ENCODE measurements around the gene TWF2. TPM values are rescaled to one million over a fixed set of nuclear protein-coding genes. Genes with fewer than 3 reads are reported as not detected.

TWF2 gene
- total and polyA plus RNA-seq, 2 of the 13 experiments (the other 11 are each of a cell fraction or from before 2014, with no cell fraction given): 45.5 to 108 TPM

GRCh38 chr3:52283306-52283705 is 44.3 kb upstream of the TWF2 start:
- FAIRE-seq: no peak
- CTCF ChIA-PET (ENCODE audit: low intra/inter-chr PET ratio, low total read pairs): no interaction called here
- POLR2A ChIA-PET: interaction anchor here (9.0 kb wide), 1 partner anchor 47 kb away, joined by 126 read pairs; the partner anchor contains the start of gene TWF2
- H3K4me2 ChIP-seq (ENCODE audit: low read depth, low read length): peak overlapping the region; percentile 30
- in situ Hi-C loops (cut with HindIII; ENCODE audit: extremely low pct_ligation_motif_present, low pct_unique_long_range_greater_than_20kb) (no loop called here), intact Hi-C loops (cut with micrococcal nuclease; ENCODE audit: unreplicated experiment) (loop anchor here (10.0 kb wide), 1 partner anchor 469 kb away; no protein-coding TSS in a partner anchor)
- no peak overlapping the region for H2AFZ ChIP-seq (ENCODE audit: low read length)
- TF ChIP-seq PRMT3 (CRISPR knock-in tag; IDR thresholded peaks at IDR 0.05; ENCODE audit: borderline replicate concordance, low read depth) (no peak), STAG1 (CRISPR knock-in tag; IDR thresholded peaks at IDR 0.05) (no peak), ZNF333 (CRISPR knock-in tag; IDR thresholded peaks at IDR 0.05; ENCODE audit: borderline replicate concordance) (no peak), ZNF788 (CRISPR knock-in tag; IDR thresholded peaks at IDR 0.05; ENCODE audit: borderline replicate concordance) (no peak), ZBTB3 (CRISPR knock-in tag; IDR thresholded peaks at IDR 0.05; ENCODE audit: borderline replicate concordance, low read depth) (no peak), SMARCC2 (IDR thresholded peaks at IDR 0.05) (no peak), ELF1 (CRISPR knock-in tag; IDR thresholded peaks at IDR 0.05) (no peak), UBTF (CRISPR knock-in tag; IDR thresholded peaks at IDR 0.05) (no peak), TFE3 (CRISPR knock-in tag; IDR thresholded peaks at IDR 0.05) (no peak), DRAP1 (CRISPR knock-in tag; IDR thresholded peaks at IDR 0.05) (no peak)
- H3K9me3 ChIP-seq (ENCODE audit: low read length): no peaks in the 10 kb centered on the region
- no peak for DNase-seq (ENCODE audit: low spot score)
- H3K4me1 ChIP-seq (ENCODE audit: insufficient read depth, low read length): peaks cover 80% of the 10 kb centered on the region
- 36% methylated on average over 1 of the region's 1 CpG for WGBS (ENCODE audit: low lambda C conversion rate)
- no peaks in the 10 kb centered on the region; a peak in 1 of 5 replicates for H3K27me3 ChIP-seq (ENCODE audit: control insufficient read depth in 1 of 2, insufficient read depth in 2 of 2, low read length in 2 of 2)
- no peaks in the 10 kb centered on the region for H3K36me3 ChIP-seq (replicated peaks in 1 of 2; ENCODE audit: control insufficient read depth in 1 of 2, insufficient read depth in 2 of 2, low read length in 2 of 2)
- ATAC-seq: no peak
- H3K9ac ChIP-seq (ENCODE audit: insufficient read depth, low read depth, low read length): peak overlapping the region; percentile 47; the same call in 1 of the 2 replicates
- H3K79me2 ChIP-seq (ENCODE audit: insufficient read depth, low read length): peaks cover 6% of the 10 kb centered on the region
- H3K4me3 ChIP-seq (replicated peaks in 1 of 3; ENCODE audit: insufficient read depth in 1 of 3, low read depth in 2 of 3, low read length in 3 of 3): no peak overlapping the region
- H4K20me1 ChIP-seq (ENCODE audit: insufficient read depth, low read length): no peaks in the 10 kb centered on the region
- peak overlapping the region; percentile 50 for H3K27ac ChIP-seq (ENCODE audit: extremely low read length, insufficient read depth, low read length)
- no TSS peak for BruUV-seq (replicated peaks)
